GM21447 (cell line): Measurements from ENCODE around the gene MESD.

ENCODE experiments used
- ATAC-seq: cut with Tn5 transposase; IDR thresholded peaks from one replicate; pipeline ENCODE4 v1.9.1; 2021; ENCODE audit not compliant: unreplicated experiment

The MESD gene

DNA sequence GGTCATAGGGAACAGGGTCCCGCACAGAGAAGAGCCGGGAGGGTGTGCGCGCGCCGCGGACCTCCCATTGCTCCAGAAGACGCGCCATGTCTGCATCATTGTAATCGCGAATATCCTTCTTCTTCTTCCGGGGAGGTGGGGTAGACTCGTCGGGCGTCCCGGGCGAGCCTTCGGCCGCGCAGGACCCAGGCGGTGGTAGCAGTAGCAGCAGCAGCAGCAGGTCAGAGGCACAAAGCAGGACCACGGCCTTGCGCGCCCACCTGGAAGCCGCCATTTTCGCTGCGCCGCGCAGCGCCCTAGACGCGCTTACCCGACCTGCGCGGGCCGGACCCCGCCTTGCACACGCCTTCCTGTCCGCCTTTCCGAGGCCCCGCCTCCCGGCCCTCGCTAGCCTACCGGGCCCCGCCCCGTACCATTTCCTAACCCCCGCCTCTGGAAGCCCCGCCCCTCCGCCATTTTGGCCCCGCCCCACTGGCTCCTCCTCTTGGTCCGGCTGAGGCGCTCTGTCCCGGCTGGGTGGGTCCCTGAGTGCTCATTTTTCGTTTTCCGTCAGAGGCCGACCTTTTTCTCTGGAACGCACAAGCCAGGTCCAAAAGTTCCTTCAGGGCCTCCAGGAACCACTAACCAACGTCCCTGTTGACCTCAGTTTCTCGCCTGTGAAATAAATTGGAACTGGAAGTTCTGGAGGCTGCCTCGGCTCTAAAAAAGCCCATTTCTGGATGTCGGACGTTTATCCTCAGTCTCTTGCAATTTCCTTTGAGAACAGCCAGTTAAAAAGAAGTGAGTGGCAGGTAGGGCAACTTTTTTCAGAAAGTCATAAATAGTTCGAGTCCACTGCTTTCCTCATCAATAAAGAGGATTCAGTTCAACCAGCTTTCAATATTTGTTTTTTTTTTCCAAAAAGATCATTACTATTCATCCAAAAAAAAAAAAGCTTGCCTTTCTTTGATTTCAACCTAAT lies at the start of gene MESD:
Gene MESD, minus strand, starts transcription at position 302 of the 961 bp plus-strand sequence. Its CDS starts 28 bp downstream, at position 274.
- ATAC-seq: peak; percentile 91

DNA sequence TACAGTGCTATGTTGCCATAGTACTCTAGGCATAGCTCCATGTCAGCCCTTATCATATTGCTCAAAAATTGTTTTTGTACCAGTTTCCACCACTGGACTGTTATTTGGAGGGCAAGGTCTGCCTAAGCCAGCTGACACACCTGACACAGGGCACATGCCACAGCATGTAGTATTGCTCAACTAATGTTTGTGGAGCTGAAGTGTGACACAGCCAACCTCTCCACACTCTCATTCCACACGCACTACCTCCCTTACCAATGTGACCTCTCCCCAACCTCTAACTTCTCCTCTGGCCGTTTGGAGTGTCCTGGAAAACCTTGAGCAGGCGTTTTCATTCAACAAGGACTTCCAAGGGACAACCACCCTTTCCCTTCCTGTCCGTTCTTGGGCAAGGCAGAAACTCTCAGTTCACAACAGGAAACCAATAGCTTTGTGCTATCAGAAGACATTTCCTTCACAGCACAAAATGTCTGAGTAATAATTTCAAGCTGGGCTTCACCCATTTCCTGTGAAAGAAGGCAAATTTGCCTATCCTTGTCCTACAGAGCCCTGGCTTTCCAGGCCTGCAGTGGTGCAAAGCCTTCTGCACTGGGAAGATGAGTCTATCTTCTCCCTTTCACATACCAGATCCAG lies 49.5 kb upstream of the MESD start:
- peak; percentile 43 for ATAC-seq

DNA sequence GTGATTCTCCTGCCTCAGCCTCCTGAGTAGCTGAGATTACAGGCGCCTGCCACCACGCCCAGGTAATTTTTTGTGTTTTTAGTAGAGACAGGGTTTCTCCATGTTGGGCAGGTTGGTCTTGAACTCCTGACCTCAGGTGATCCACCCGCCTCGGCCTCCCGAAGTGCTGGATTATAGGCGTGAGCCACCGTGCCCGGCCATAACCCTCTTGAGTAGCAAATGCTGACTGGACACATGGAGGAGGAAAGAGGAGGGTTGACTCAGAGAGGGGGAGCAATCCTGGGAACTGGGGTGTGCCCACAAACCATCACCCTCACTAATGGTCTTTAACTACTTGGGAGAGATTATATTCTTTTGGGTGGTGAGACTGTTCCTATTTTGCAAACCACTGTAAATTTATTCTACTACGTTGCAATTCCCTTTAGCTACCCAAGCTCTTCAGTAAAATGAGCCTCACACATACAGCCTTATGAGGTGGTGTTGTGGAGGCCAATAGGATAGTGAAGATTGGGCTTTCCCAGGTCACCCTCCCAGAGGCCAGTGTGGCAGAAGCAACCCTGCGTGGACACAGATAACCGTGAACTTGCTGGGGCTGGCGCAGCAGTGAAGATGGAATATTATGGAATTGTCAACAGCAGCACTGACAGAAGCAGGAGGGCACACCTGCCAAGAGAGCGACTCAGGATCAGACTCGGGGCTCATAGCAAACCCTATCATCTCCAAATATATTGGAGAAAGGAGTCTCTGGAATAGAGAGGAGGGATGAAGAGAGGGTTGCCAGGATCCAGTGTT lies 48.5 kb upstream of the MESD start:
- no peak for ATAC-seq

DNA sequence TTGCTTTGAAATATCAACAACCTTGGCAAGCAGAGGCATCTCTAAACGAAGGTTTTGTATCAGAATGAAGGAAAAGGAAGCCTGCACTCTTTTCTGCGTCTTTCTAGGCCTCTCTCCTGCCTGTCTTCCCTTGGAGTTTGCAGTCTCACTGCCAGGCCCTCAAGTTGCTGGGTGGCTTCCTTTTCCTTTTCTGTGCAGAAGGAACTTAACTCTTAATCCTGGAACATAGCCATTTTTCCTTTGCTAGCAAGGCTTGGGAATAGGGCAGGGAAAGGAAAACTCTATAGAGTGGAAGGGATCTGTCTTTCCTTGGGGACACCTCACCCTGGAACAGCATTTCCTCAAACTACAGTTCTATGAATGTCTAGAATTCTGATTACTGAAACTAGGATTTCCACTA lies 43.9 kb upstream of the MESD start:
- no peak for ATAC-seq

DNA sequence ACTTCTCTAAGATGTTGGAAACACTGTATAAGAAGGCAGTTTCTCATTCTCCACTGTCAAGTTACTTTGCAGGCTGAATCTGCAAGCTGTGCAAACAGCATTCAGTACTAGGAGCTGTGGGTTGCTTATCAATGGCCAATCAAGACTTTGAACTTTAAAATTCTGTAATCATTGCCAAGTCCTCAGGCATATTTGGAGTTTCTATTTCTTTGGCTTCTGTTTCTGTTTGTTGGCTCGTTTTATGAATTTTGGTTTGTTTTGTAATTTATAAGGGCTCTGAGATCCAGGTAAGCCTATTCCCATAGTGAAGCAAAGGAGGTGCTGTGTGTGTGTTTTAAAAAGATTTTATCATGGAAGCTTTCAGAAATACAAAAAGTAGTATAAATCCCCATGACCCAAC lies 43.2 kb upstream of the MESD start:
- ATAC-seq: no peak

DNA sequence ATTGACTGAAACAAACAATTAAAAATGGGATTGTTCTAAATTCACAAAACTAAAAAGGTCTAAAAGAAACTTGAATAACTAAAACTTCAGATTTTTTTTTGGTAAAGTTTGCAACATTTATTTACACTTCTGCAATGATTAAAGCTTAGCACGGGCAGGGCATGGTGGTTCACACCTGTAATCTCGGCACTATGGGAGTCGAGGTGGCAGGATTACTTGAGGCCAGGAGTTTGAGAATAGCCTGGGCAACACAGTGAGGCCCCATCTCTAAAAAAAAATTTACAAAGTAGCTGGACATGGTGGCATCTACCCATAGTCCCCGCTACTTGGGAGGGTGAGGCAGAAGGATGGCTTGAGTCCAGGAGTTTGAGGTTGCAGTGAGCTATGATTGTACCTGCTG lies 42.7 kb upstream of the MESD start:
- ATAC-seq: no peak

DNA sequence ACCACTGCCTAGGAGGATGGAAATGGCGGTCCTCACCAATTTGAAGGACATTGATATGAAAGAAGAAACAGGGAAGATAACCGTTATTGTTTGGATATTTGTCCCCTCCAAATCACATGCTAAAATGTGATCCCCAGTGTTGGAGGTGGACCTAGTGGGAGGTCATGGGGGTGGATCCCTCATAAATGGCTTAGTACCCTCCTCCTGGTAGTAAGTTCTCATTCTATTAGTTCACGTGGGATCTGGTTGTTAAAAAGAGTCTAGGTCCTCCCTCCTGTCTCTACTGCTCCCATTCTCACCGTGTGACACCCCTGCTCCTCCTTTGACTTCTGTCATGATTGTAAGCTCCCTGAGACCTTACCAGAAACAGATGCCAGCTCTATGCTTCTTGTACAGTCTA lies 41.6 kb upstream of the MESD start:
- ATAC-seq: no peak

DNA sequence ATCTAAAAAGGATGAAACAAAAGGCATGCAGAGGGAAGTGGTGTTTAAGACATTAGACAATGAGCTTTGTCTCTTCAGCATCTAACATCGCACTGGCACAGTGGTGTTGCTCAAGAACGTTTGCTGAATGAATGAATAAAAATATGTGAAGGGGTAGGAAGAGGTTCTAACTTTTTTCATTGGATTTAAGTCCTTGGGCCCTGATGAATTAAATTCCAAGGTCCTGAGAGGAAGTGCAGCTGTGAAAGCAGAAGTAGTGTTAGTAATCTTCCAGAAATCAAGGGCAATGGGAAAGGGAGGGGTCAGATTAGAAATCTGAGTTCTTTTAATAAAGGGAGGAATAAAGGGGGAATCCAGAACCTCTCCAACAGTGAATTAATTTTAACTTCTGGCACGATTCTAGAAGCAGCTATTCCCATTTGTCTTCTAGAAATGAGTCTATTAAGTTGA lies 40.7 kb upstream of the MESD start:
- no peak for ATAC-seq

DNA sequence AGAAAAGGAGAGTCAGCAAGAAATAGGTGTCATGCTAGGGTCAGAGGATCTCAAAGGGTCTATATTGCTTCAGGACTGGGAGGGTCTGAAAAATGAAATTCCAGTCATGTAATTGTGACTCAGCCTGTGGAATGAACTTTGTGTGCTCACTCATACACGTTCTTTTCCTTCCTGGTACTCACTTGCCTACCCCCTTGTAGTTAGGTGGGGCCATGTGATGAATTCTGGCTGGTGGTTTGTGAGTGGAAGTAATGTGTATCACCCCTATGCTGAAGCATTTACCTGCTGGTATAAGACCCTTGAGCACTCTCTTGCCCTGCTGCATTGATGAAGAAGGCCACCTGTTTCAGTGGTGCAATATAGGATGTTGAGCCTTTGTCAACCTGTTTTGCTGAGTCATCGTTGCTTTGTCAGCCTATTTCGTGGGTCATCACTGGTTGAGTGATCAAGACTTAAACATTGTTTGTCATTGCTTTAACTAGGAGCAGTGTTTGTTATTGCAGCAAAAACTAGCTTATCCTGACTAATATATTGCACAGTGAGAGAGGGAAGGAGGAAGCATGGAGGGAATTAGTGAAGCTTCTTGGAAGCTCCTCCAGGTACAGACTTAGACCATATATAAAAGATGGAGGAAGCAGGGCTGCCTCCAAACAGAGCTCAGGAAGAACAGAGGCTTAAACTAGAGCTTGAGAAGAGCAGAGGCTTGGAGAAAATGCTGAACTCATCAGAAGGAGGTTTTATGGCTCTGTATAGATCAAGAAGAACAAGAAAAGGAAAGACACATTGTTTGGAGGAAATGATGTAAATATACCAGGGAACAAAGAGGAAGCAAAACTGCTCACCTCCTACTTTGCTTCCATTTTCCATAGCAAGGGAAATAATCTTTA lies 40.0 kb upstream of the MESD start:
- ATAC-seq: no peak

DNA sequence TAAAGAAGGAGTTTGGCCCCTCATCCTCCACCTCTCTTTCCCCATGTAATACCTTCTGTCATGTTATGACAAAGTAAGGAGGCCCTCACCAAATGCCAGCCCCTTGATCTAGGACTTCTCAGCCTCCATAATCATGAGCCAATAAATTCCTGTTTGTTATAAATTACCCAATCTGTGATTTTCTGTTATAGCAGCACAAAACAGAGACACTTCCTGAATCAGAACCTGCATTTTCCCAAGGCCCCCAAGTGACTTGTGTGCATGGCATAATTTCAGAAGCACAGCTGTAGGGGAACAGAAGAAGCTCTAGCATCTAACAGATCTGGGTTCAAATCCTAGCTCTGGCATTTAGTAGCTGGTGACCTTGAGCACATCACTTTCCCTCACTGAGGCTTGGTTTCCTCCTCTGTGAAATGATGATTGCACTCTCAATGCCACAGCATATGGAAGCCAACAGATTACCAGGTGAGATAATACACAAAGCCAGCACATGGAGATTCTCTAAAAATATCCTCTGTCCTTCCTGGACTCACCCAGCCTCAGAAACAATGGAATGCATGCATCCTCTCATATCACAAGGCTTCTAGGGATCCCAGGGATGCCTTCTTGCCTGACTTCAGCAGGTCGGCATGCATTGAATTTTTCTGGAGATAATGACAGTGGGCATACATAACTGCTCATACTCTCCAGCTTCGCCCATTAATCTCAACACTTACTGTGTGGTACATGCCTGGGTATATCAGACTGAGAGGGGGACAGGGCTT lies 37.4 kb upstream of the MESD start:
- ATAC-seq: no peak

DNA sequence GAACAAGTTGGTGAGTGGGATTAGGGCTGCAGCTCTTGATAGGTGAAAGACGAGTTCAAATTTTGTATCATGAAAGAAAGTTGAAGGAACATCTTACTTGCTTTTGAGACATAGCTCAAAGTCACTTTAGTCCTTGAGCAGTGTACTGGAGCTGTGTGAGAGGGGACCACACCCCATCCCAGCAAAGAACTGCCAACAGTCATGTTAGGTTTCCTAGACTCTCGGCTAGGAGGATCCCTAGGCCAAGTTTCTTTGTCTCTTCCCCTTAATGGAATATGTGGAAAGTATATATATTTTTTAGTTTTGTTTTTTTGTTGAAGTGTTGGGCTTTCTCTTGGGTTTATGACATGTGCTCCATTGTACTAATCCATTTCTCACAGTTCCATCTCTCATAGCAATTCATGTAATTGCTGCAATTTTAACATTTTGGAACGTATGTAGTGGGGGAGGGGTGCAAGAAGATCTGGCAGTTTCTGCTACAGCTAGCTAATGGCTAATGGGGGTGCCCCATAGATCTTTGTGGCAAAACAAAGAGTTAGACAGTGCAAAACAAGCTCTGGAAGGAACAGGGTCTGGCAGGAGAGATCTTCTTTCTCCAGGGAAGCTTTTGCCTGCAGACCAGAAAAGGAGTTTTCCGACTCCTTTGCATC lies 36.2 kb upstream of the MESD start:
- no peak for ATAC-seq

DNA sequence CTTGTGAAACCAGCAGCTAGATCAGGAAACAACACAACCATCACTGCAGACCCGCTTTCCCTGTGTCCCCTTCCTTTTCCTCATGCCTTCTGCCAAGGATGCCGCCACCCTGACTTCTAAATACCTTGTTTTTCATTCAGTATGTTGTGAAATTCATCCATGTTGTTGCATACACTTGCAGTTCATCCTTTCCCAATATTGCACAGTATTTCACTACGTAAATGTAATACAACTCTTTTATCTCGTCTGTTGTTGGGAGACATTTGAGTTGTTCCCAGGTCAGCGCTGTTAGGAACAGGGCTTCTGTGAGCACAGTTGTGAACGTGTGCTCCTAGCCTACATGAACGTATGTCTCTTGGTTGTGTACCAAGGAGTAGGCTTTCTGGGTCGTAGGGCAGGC lies 35.3 kb upstream of the MESD start:
- no peak for ATAC-seq

DNA sequence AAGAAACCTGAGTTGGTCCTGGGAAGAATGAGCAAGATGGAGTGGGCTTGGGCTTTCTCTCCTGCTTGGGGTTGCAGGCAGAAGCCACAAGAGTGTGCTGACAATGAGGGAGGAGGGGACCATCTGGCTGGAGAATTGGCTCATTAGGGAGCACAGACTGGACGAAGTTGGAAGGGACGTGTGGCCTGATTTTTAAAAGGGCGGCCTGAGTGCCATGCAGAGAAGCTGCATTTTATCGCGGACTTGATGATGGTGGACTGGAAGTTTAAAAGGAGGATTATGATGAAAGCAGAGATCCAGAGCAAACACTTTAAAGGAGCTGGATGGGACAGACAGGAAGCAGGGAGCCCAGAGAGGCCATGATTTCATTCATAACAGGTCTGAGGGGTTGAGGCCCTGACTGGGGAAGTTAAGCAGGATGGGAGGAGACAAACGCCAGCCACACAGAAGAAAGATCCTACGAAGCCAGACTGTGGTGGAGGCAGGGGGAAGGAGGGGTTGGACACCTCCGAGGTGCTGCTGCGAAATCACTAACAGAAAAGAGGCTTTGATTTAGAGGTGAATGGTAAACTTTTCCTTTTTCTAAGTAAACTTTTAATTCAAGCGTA lies 34.8 kb upstream of the MESD start:
- no peak for ATAC-seq

DNA sequence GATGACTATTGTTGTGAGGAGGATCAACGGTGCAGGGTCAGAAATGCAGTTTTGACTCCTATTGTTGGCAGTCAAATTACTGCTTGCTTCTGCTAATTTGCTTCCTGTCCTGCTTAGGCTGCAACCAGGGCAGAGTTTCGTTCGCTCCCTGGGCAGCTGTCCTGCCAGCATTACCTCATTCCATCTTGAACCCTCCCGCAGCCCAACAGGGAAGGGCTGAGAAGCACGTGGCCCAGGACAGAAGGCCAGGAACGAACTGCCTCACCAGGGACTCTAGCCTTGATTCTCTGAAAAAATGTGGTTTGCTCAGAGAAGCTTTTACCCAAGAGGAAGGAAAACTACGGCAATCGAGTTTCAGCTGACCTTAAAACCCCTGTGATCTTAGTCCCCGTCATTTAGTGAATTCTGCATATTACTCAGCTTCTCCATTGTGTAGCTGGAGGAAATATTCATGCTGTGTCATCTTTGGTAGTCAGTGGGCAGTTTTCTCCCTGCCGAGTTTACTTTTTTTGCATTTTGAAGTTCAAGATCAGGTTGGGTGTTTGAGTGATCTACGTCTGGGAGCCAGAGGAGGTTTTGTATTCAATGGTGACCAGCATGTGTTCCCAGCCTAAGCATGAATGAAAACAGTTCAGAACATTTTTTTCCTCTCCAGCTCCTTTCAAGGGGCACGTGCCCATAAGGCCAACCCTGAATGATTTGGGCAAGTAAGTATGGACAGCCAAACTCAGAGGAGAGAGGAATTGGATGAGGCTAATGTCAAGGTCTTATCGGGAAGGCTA lies 34.1 kb upstream of the MESD start:
- peak; percentile 82 for ATAC-seq

DNA sequence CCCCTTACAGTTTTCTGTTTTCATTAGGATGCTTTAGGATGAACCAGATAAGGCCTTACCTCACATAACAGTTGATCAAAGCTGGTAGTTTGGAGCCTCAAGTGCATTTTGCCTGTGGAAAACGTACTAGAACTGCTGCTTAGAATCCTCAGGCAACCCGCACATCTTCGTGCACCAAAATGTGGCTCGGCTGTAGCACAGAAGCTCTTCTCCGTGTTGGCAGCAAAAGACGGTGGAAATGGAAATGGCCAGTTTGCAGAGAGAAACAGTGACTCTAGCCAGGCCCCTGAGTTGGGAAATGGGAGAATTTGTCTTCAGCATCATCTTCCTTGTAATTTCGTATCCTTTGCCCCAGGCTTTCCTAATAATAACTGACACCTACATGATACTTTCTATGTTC lies 31.7 kb upstream of the MESD start:
- no peak for ATAC-seq

DNA sequence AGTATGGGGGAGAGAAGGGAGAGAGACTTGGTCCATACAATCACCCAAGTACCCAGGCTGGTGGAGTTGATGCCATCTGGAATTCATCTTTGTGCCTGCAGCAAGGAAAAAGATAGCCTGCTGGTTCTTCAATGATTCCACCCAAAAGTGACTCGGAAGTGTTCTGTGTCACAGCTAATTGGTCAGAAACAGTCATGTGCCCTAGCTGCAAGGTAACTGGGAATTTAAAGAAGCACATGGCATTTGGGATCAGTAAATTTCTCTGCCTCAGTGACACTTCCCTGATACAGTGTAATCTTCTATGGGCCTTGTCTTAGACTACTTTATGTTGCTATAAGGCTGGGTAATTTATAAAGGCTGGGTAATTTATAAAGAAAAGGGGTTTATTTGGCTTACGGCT lies 28.6 kb upstream of the MESD start:
- ATAC-seq: no peak

DNA sequence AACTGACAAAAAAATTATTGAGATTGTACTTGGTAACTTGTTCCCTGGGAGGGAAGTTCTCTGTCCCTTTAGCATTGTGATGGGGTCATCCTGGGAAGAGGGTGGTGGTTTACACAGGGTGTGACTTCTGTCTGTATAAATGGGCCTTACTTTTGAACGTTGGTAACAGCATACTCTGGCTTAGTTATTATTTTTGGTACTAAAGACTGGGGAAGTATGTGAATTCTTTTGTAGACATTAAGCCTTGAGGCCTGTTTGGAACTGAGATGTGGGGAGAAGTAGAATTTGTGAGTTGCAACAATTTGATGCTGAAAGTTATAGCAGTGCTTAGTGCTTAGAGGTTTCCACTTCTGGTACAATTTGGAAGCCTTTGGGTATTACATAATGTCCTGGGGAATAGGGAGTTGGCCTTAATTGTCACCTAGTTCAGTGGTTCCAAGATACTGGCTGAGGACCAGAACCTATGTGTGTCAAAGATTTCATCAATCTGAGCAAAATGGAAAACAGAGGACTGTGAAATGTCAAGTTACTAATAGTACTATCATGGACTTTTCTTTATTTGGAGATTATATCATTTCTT lies 27.0 kb upstream of the MESD start:
- ATAC-seq: no peak
